K562 (cell line): Measurements from ENCODE around the gene MDC1. TPM values are rescaled to one million over a fixed set of nuclear protein-coding genes. Genes with fewer than 3 reads are reported as not detected.

Experiments
- AFF1 ChIP-seq, 2 experiments: fragments of 450-650 bp; IDR thresholded peaks; 2 replicates each; pipeline ENCODE4 v1.6.1; 2018; ENCODE audit warnings: mild to moderate bottlenecking in 2 of 2, low read depth in 1 of 2; ENCODE audit not compliant: partially characterized antibody in 2 of 2
- CHD2 ChIP-seq: IDR thresholded peaks from 2 replicates; pipeline ENCODE4 v1.6.1; 2011; ENCODE audit warnings: low read depth, low read length
- CHD7 ChIP-seq: fragments of 200-600 bp; sonication (generic); IDR thresholded peaks from one replicate; pipeline ENCODE4 v1.6.1; 2012; ENCODE audit warnings: mild to moderate bottlenecking, low read depth, low read length, inconsistent platforms
- FOXK1 ChIP-seq: sonication (generic); formaldehyde crosslinking; IDR thresholded peaks from 2 replicates; pipeline ENCODE4 v1.8.0; 2022; ENCODE audit warnings: missing genetic modification reagents, mild to moderate bottlenecking, borderline replicate concordance
- RUNX1 ChIP-seq: sonication (generic); IDR thresholded peaks from 2 replicates; pipeline ENCODE4 v1.6.1; 2016; ENCODE audit warnings: antibody characterized with exemption, low read depth
- ZBTB33 ChIP-seq: sonication (generic); formaldehyde crosslinking; IDR thresholded peaks from 2 replicates; pipeline ENCODE4 v1.8.1; 2023; ENCODE audit warnings: mild to moderate bottlenecking, missing genetic modification reagents
- ZNF133 ChIP-seq: fragments of 250-450 bp; sonication (Bioruptor Pico); IDR thresholded peaks from 2 replicates; pipeline ENCODE4 v1.4.0; 2020; ENCODE audit warnings: mild to moderate bottlenecking
- ZNF507 ChIP-seq: conservative IDR thresholded peaks from 2 replicates; pipeline ENCODE4 v1.6.1; 2017; ENCODE audit warnings: missing genetic modification characterization, missing compliant biosample characterization
- polyA plus RNA-seq, 8 experiments: library from polyadenylated mRNA; depleted of rRNA in 4 of 8; stranded (reverse) in 5 of 8; unstranded in 3 of 8; fragments of >200 nt; fragmentation: Nextera tagmentation in 2 of 8; fragmentation: Illumina TruSeq in 1 of 8; extraction: Ambion mirVana in 2 of 8; extraction: Trizol in 1 of 8; gene quantifications; 2 replicates each; pipeline versions ENCODE4 v1.2.1 to v1.2.3, GENCODE V29; 2011 to 2014; ENCODE audit warnings: inconsistent platforms in 1 of 8, missing spikeins in 1 of 8
- total RNA-seq, 7 experiments: library from RNA; depleted of rRNA in 6 of 7; stranded (reverse); fragments of >200 nt in 6 of 7; fragmentation: Illumina TruSeq in 2 of 7; extraction: Trizol in 2 of 7; gene quantifications; 2 replicates each; pipeline versions ENCODE4 v1.2.1 to v1.2.3, GENCODE V29; 2011 to 2021; ENCODE audit warnings: low replicate concordance in 1 of 7

MDC1 gene
- total and polyA plus RNA-seq, 9 of the 15 experiments (the other 6 are each of a cell fraction or from before 2014, with no cell fraction given): 8.2 to 114 (median 20.0) TPM

- TF ChIP-seq CHD7: peak; percentile 46
- TF ChIP-seq FOXK1: no peak; the same call in none of the 2 replicates
- TF ChIP-seq AFF1 (IDR thresholded peaks at IDR 0.05; ENCODE audit: low read depth in 1 of 2, partially characterized antibody in 2 of 2): peak in 1 of 2 experiments; percentile 68
- no peak for TF ChIP-seq ZNF507 (tag)
- TF ChIP-seq CHD2: peak; percentile 91
- peak; percentile 56 for TF ChIP-seq ZBTB33 (CRISPR knock-in tag)
- 0 out of 2 replicates have a peak, but pooled peaks have one; percentile 16 for TF ChIP-seq ZNF133
- peak; percentile 21; the same call in 1 of the 2 replicates for TF ChIP-seq RUNX1
Observed at GRCh38 chr6:30672445-30673253, 44.4 kb downstream of the MDC1 start, which contains the start of gene DHX16 (continued).
